IMR-90 (cell line): Measurements from ENCODE around the gene LRRC73. TPM values are rescaled to one million over a fixed set of nuclear protein-coding genes. Genes with fewer than 3 reads are reported as not detected.

Source experiments
- ATAC-seq: fragments of 200-7000 bp; cut with Tn5 transposase; 2 replicates; pipeline ENCODE4 v1.9.1; 2020; ENCODE audit warnings: low read depth, mild to moderate bottlenecking, moderate library complexity
- BruUV-seq: library from RNA; stranded (reverse); fragments of 400-500 nt; replicated peaks from 2 replicates; lab custom pipeline; 2021; lab: Mats Ljungman, UMichigan
- CTCF ChIA-PET: fragments of 300-600 bp; formaldehyde crosslinking; extraction: SDS; loops from one replicate; lab custom pipeline; 2021; ENCODE audit warnings: antibody characterized with exemption; lab: Yijun Ruan, JAX
- POLR2A ChIA-PET: fragments of 300-600 bp; sonication (Branson Sonifier 250); formaldehyde crosslinking; loops from one replicate; lab custom pipeline; 2022; ENCODE audit warnings: antibody characterized with exemption; ENCODE audit not compliant: unreplicated experiment; lab: Charles Lee
- DNase-seq: peaks from one replicate; pipeline ENCODE4 v3.0.0; 2013
- H2AFZ ChIP-seq: replicated peaks from 2 replicates; pipeline ENCODE3; 2013; ENCODE audit warnings: low read length, mild to moderate bottlenecking; ENCODE audit not compliant: poor library complexity
- H2AK5ac ChIP-seq: 2 replicates; pipeline ENCODE4 v1.6.1; 2013; ENCODE audit warnings: low read depth, low read length, inconsistent platforms
- H2AK9ac ChIP-seq: replicated peaks from 2 replicates; pipeline ENCODE3; 2013; ENCODE audit warnings: mild to moderate bottlenecking, low read depth, low read length, moderate library complexity; ENCODE audit not compliant: poor library complexity
- H2BK120ac ChIP-seq: 2 replicates; pipeline ENCODE4 v1.6.1; 2013; ENCODE audit warnings: low read depth, low read length, inconsistent platforms
- H2BK15ac ChIP-seq: 3 replicates; pipeline ENCODE4 v1.6.1; 2013; ENCODE audit warnings: low read depth, low read length, inconsistent platforms
- H2BK20ac ChIP-seq: 2 replicates; pipeline ENCODE4 v1.6.1; 2013; ENCODE audit warnings: low read depth, mild to moderate bottlenecking, inconsistent platforms, low read length, moderate library complexity
- H2BK5ac ChIP-seq: 2 replicates; pipeline ENCODE4 v1.6.1; 2013; ENCODE audit warnings: mild to moderate bottlenecking, low read depth, low read length, inconsistent platforms; ENCODE audit not compliant: poor library complexity, severe bottlenecking
- H3K14ac ChIP-seq: replicated peaks from 2 replicates; pipeline ENCODE4 v1.6.1; 2013; ENCODE audit warnings: low read depth, low read length, inconsistent platforms
- H3K18ac ChIP-seq: 2 replicates; pipeline ENCODE4 v1.6.1; 2013; ENCODE audit warnings: low read depth, low read length, control low read depth
- H3K23ac ChIP-seq: 2 replicates; pipeline ENCODE4 v1.6.1; 2013; ENCODE audit warnings: low read depth, low read length, inconsistent platforms
- H3K27ac ChIP-seq: 2 replicates; pipeline ENCODE4 v1.5.1; 2013; ENCODE audit warnings: mild to moderate bottlenecking, control low read depth, low read length; ENCODE audit not compliant: insufficient read depth
- H3K27me3 ChIP-seq: 2 replicates; pipeline ENCODE4 v1.6.1; 2013; ENCODE audit warnings: low read length; ENCODE audit not compliant: control insufficient read depth, insufficient read depth
- H3K36me3 ChIP-seq: 2 replicates; pipeline ENCODE4 v1.6.1; 2013; ENCODE audit warnings: low read length, mixed read lengths; ENCODE audit not compliant: control insufficient read depth, insufficient read depth
- H3K4ac ChIP-seq: 2 replicates; pipeline ENCODE4 v1.6.1; 2013; ENCODE audit warnings: low read depth, low read length, inconsistent platforms
- H3K4me1 ChIP-seq: 2 replicates; pipeline ENCODE4 v1.6.1; 2013; ENCODE audit warnings: low read length, mixed read lengths; ENCODE audit not compliant: control insufficient read depth, insufficient read depth
- H3K4me2 ChIP-seq: 2 replicates; pipeline ENCODE4 v1.6.1; 2013; ENCODE audit warnings: low read depth, mild to moderate bottlenecking, control low read depth, low read length, moderate library complexity
- H3K4me3 ChIP-seq: 2 replicates; pipeline ENCODE4 v1.5.1; 2013; ENCODE audit warnings: low read depth, mild to moderate bottlenecking, control low read depth, low read length, moderate library complexity; ENCODE audit not compliant: insufficient read depth
- H3K56ac ChIP-seq: 2 replicates; pipeline ENCODE4 v1.6.1; 2013; ENCODE audit warnings: low read length, inconsistent platforms; ENCODE audit not compliant: insufficient read depth; ENCODE audit errors: extremely low read depth
- H3K79me1 ChIP-seq, 2 experiments: 2 replicates each; pipeline ENCODE4 v1.6.1; 2013; ENCODE audit warnings: low read length in 2 of 2, inconsistent platforms in 1 of 2, low read depth in 1 of 2
- H3K9ac ChIP-seq: 2 replicates; pipeline ENCODE4 v1.6.1; 2013; ENCODE audit warnings: low read depth, low read length, control low read depth
- H3K9me1 ChIP-seq: 2 replicates; pipeline ENCODE4 v1.6.1; 2013; ENCODE audit warnings: low read length, inconsistent platforms; ENCODE audit not compliant: insufficient read depth
- H3K9me3 ChIP-seq: 2 replicates; pipeline ENCODE4 v1.6.1; 2013; ENCODE audit warnings: low read length; ENCODE audit not compliant: control insufficient read depth, insufficient read depth
- H4K20me1 ChIP-seq: 2 replicates; pipeline ENCODE4 v1.6.1; 2013; ENCODE audit warnings: low read length, inconsistent platforms; ENCODE audit not compliant: insufficient read depth
- H4K5ac ChIP-seq: 2 replicates; pipeline ENCODE4 v1.6.1; 2013; ENCODE audit warnings: mild to moderate bottlenecking, low read depth, low read length, control low read depth
- H4K8ac ChIP-seq, 2 experiments: 2 replicates each; pipeline ENCODE4 v1.6.1; 2013; ENCODE audit warnings: low read depth in 2 of 2, low read length in 2 of 2, control low read depth in 1 of 2, inconsistent platforms in 1 of 2
- H4K91ac ChIP-seq: 2 replicates; pipeline ENCODE4 v1.6.1; 2013; ENCODE audit warnings: low read depth, low read length, inconsistent platforms; ENCODE audit not compliant: insufficient read depth
- BHLHE40 ChIP-seq: fragments of 150-350 bp; IDR thresholded peaks from 2 replicates; pipeline ENCODE4 v1.6.1; 2016; ENCODE audit warnings: mild to moderate bottlenecking, low read depth, low read length
- CEBPB ChIP-seq: IDR thresholded peaks from 2 replicates; pipeline ENCODE4 v1.6.1; 2012; ENCODE audit warnings: low read depth, low read length, improper control_type of control experiment
- CTCF ChIP-seq: conservative IDR thresholded peaks from 2 replicates; pipeline ENCODE4 v1.5.1; 2012; ENCODE audit warnings: mild to moderate bottlenecking, low read depth, low read length, improper control_type of control experiment
- MXI1 ChIP-seq: IDR thresholded peaks from 2 replicates; pipeline ENCODE4 v1.6.1; 2012; ENCODE audit warnings: low read depth, mild to moderate bottlenecking, low read length, moderate library complexity, borderline replicate concordance
- RFX5 ChIP-seq: IDR thresholded peaks from 2 replicates; pipeline ENCODE4 v1.8.0; 2012; ENCODE audit warnings: low read depth, mild to moderate bottlenecking, low read length, moderate library complexity
- WGBS, 2 experiments: methylation state at CpG; one replicate each; pipeline versions ENCODE4 v1.1.5 to v1.1.7; 2013; ENCODE audit warnings: missing lambda C conversion rate in 2 of 2; ENCODE audit not compliant: insufficient read length in 1 of 2; ENCODE audit errors: extremely low coverage in 2 of 2; 5-methylcytosine and 5-hydroxymethylcytosine counted together
- dilution Hi-C: fragments of 300-500 bp; cut with HindIII; formaldehyde crosslinking; loops from one replicate; pipeline ENCODE4 v1.14.3; 2018; ENCODE audit warnings: low sequenced_read_pairs; ENCODE audit not compliant: unreplicated experiment
- in situ Hi-C: fragments of 300-500 bp; cut with MboI; formaldehyde crosslinking; loops from 3 replicates; pipeline ENCODE4 v1.14.3; 2019; ENCODE audit warnings: low sequenced_read_pairs, inconsistent platforms, mixed read lengths
- intact Hi-C: fragments of 100-400 bp; cut with micrococcal nuclease; formaldehyde crosslinking; loops from 2 replicates; pipeline ENCODE4 v1.10.0; 2022
- microRNA-seq, 2 experiments: library from miRNA; stranded (forward) in 1 of 2; unstranded in 1 of 2; fragments of 10-50 nt in 1 of 2; fragments of <30 nt in 1 of 2; gene quantifications in 1 of 2; microRNA quantifications in 1 of 2; one replicate each; pipeline versions ENCODE3 to v1.1.0; 2013 to 2020; ENCODE audit not compliant: insufficient read depth in 1 of 2, insufficient read length in 1 of 2, unreplicated experiment in 1 of 2
- polyA plus RNA-seq, 3 experiments: library from polyadenylated mRNA; depleted of rRNA; stranded (reverse); fragments of >200 nt; gene quantifications; 2 replicates each; pipeline ENCODE4 v1.2.3, GENCODE V29; 2012; ENCODE audit warnings: low replicate concordance in 1 of 3
- small RNA-seq, 5 experiments: library from RNA; depleted of rRNA; stranded (forward); fragments of <200 nt; gene quantifications; one replicate each; pipeline ENCODE3, GENCODE V24; 2012
- total RNA-seq: library from RNA; depleted of rRNA; stranded (reverse); fragments of >200 nt; gene quantifications from 2 replicates; pipeline ENCODE4 v1.2.3, GENCODE V29; 2012; rRNA removed

Gene LRRC73
- total and polyA plus RNA-seq, 2 of the 4 experiments (the other 2 are of a cell fraction) = under 0.01 to 0.31 TPM

GRCh38 chr6:43457643-43458042, 52.5 kb downstream of the LRRC73 start:
- no peak for ATAC-seq
- H4K8ac ChIP-seq = no peak overlapping the region
- no peak overlapping the region for H2BK120ac ChIP-seq
- H3K9ac ChIP-seq = no peak overlapping the region
- H4K91ac ChIP-seq = no peak overlapping the region
- no peak overlapping the region for H3K27ac ChIP-seq
- WGBS, 2 experiments = no CpG with 5 or more reads among the region's 9 CpGs
- peaks cover 2% of the 10 kb centered on the region; the same call in 1 of the 2 replicates for H3K4me1 ChIP-seq
- H2AK9ac ChIP-seq = no peak overlapping the region
- no peak overlapping the region for H3K23ac ChIP-seq
- dilution Hi-C loops = no loop called here
- no peak for DNase-seq
- H3K18ac ChIP-seq = no peak overlapping the region
- no peaks in the 10 kb centered on the region; the same call in 1 of the 2 replicates for H3K9me3 ChIP-seq
- no peak overlapping the region for H3K4me2 ChIP-seq
- peaks cover 4% of the 10 kb centered on the region; the same call in 1 of the 2 replicates for H3K36me3 ChIP-seq
- no peak overlapping the region for H3K56ac ChIP-seq
- H3K4ac ChIP-seq = no peak overlapping the region
- H3K79me1 ChIP-seq = no peaks in the 10 kb centered on the region
- H2BK15ac ChIP-seq = no peak overlapping the region
- no peak overlapping the region for H2BK5ac ChIP-seq
- POLR2A ChIA-PET = no interaction called here
- in situ Hi-C loops = no loop called here
- no peak overlapping the region for H2AK5ac ChIP-seq
- CTCF ChIA-PET = interaction anchor here (0.6 to 1.0 kb wide), 2 partner anchors 50 to 217 kb away, joined by 3 read pairs; no protein-coding TSS in a partner anchor
- intact Hi-C loops = no loop called here
- no peak overlapping the region for H3K14ac ChIP-seq
- no peak overlapping the region for H4K5ac ChIP-seq
- no peak overlapping the region for H2AFZ ChIP-seq
- no peak overlapping the region for H2BK20ac ChIP-seq
- BruUV-seq = no TSS peak
- no peak overlapping the region for H3K4me3 ChIP-seq
- peaks cover 24% of the 10 kb centered on the region for H3K27me3 ChIP-seq
- H4K20me1 ChIP-seq = no peaks in the 10 kb centered on the region
- TF ChIP-seq BHLHE40 = no peak
- no peak for TF ChIP-seq CTCF
- no peak for TF ChIP-seq MXI1
- TF ChIP-seq CEBPB = no peak
- TF ChIP-seq RFX5 = no peak
- no peaks in the 10 kb centered on the region for H3K9me1 ChIP-seq

Small RNA genes lying within 50 kb of the gene (microRNA-seq; reads per million reads assigned to microRNA genes)
- gene RF00426 (ENCODE audit: insufficient read depth, insufficient read length) (not detected), gene RNU6-1113P (ENCODE audit: insufficient read depth, insufficient read length) (not detected)

Small RNA genes lying within 50 kb of the gene (small RNA-seq; reads per million reads assigned to genes)
- gene RF00426 (0 reads per million in 5 experiments), gene RNU6-1113P (0 reads per million in 5 experiments)

Other genes starting within 250 kb of the LRRC73 start
- not detected in 2 replicates for gene SLC22A7, start 212.1 kb downstream of the LRRC73 start, total RNA-seq
- not detected in 2 replicates for gene SLC22A7, start 212.1 kb downstream of the LRRC73 start, polyA plus RNA-seq (2012; rRNA removed)
- gene CRIP3, start 201.5 kb downstream of the LRRC73 start, total RNA-seq = not detected in 2 replicates
- gene CRIP3, start 201.5 kb downstream of the LRRC73 start, polyA plus RNA-seq (2012; rRNA removed) = not detected in 2 replicates
- gene ZNF318, start 140.7 kb downstream of the LRRC73 start, total RNA-seq = 5.6 and 5.7 TPM in 2 replicates
- 6.6 and 6.7 TPM in 2 replicates for gene ZNF318, start 140.7 kb downstream of the LRRC73 start, polyA plus RNA-seq (2012; rRNA removed)
- 4.7 and 7.0 TPM in 2 replicates for gene ABCC10, start 82.8 kb downstream of the LRRC73 start, total RNA-seq
- 26.3 and 28.0 TPM in 2 replicates for gene ABCC10, start 82.8 kb downstream of the LRRC73 start, polyA plus RNA-seq (2012; rRNA removed)
- gene DLK2, start 54.8 kb downstream of the LRRC73 start, total RNA-seq = 0.90 and 1.1 TPM in 2 replicates
- 2.8 and 3.0 TPM in 2 replicates for gene DLK2, start 54.8 kb downstream of the LRRC73 start, polyA plus RNA-seq (2012; rRNA removed)
- gene TJAP1, start 32.8 kb downstream of the LRRC73 start, total RNA-seq = 12.2 and 12.5 TPM in 2 replicates
- 34.2 and 35.8 TPM in 2 replicates for gene TJAP1, start 32.8 kb downstream of the LRRC73 start, polyA plus RNA-seq (2012; rRNA removed)
- gene YIPF3, start 6.6 kb upstream of the LRRC73 start, total RNA-seq = 114 and 120 TPM in 2 replicates
- 193 and 207 TPM in 2 replicates for gene YIPF3, start 6.6 kb upstream of the LRRC73 start, polyA plus RNA-seq (2012; rRNA removed)
- 69.4 and 72.6 TPM in 2 replicates for gene POLR1C, start 6.7 kb upstream of the LRRC73 start, total RNA-seq
- gene POLR1C, start 6.7 kb upstream of the LRRC73 start, polyA plus RNA-seq (2012; rRNA removed) = 46.1 and 48.4 TPM in 2 replicates
- gene XPO5, start 65.7 kb upstream of the LRRC73 start, total RNA-seq = 30.0 and 30.1 TPM in 2 replicates
- 27.3 and 29.0 TPM in 2 replicates for gene XPO5, start 65.7 kb upstream of the LRRC73 start, polyA plus RNA-seq (2012; rRNA removed)
- 25.8 and 26.0 TPM in 2 replicates for gene POLH, start 65.8 kb upstream of the LRRC73 start, total RNA-seq
- gene POLH, start 65.8 kb upstream of the LRRC73 start, polyA plus RNA-seq (2012; rRNA removed) = 13.1 and 13.3 TPM in 2 replicates
- 34.2 and 38.4 TPM in 2 replicates for gene GTPBP2, start 118.9 kb upstream of the LRRC73 start, total RNA-seq
- gene GTPBP2, start 118.9 kb upstream of the LRRC73 start, polyA plus RNA-seq (2012; rRNA removed) = 79.7 and 86.6 TPM in 2 replicates
- gene MAD2L1BP, start 125.5 kb upstream of the LRRC73 start, total RNA-seq = 28.1 and 31.1 TPM in 2 replicates
- 40.4 and 50.2 TPM in 2 replicates for gene MAD2L1BP, start 125.5 kb upstream of the LRRC73 start, polyA plus RNA-seq (2012; rRNA removed)
- gene RSPH9, start 134.7 kb upstream of the LRRC73 start, total RNA-seq = under 0.01 and 0.18 TPM in 2 replicates
- 0.21 and 0.24 TPM in 2 replicates for gene RSPH9, start 134.7 kb upstream of the LRRC73 start, polyA plus RNA-seq (2012; rRNA removed)
- 43.0 and 47.0 TPM in 2 replicates for gene MRPS18A, start 177.4 kb upstream of the LRRC73 start, total RNA-seq
- gene MRPS18A, start 177.4 kb upstream of the LRRC73 start, polyA plus RNA-seq (2012; rRNA removed) = 56.6 and 56.8 TPM in 2 replicates